Measurements from ENCODE around the gene RGS3.
"Not testable (repeated sequence)": the region's sequence is repeated elsewhere in the genome, so short reads cannot be mapped to it uniquely, and the experiment has no call there.

Gene RGS3

GRCh38 chr9:113624721-113625120 is 161.2 kb downstream of the RGS3 start:
- DNase-seq = no peak

GRCh38 chr9:113625486-113625885 is 162.0 kb downstream of the RGS3 start:
- DNase-seq = no peak

GRCh38 chr9:113626735-113627495 is 163.4 kb downstream of the RGS3 start:
- no peak for DNase-seq

- DNase-seq = no peak
Measured at GRCh38 chr9:113628621-113629020, 165.1 kb downstream of the RGS3 start.

- DNase-seq = no peak
Measured at GRCh38 chr9:113630386-113631136, 167.0 kb downstream of the RGS3 start.

- no peak for DNase-seq
Measured at GRCh38 chr9:113631137-113631765, 167.7 kb downstream of the RGS3 start.

- DNase-seq = no peak
Measured at GRCh38 chr9:113631871-113632665, 168.5 kb downstream of the RGS3 start.

GRCh38 chr9:113632776-113633590 is 169.5 kb downstream of the RGS3 start:
- no peak for DNase-seq

- no peak for DNase-seq
Measured at GRCh38 chr9:113633782-113634595, 170.5 kb downstream of the RGS3 start.

- DNase-seq = no peak
Measured at GRCh38 chr9:113634596-113635515, 171.3 kb downstream of the RGS3 start.

GRCh38 chr9:113635586-113635985 is 172.1 kb downstream of the RGS3 start:
- no peak for DNase-seq

GRCh38 chr9:113636165-113636564 is 172.6 kb downstream of the RGS3 start:
- no peak for DNase-seq

- DNase-seq = no peak
Measured at GRCh38 chr9:113636693-113637092, 173.2 kb downstream of the RGS3 start.

- no peak for DNase-seq
Measured at GRCh38 chr9:113638490-113638889, 175.0 kb downstream of the RGS3 start.

- no peak for DNase-seq
Measured at GRCh38 chr9:113638897-113639296, 175.4 kb downstream of the RGS3 start.

GRCh38 chr9:113639411-113639970 is 176.0 kb downstream of the RGS3 start:
- DNase-seq = not testable (repeated sequence)

- DNase-seq = no peak
Measured at GRCh38 chr9:113640418-113640817, 176.9 kb downstream of the RGS3 start.

GRCh38 chr9:113641100-113641885 is 177.8 kb downstream of the RGS3 start:
- no peak for DNase-seq

- no peak for DNase-seq
Measured at GRCh38 chr9:113644321-113644720, 180.8 kb downstream of the RGS3 start.
